Osteocyte (in vitro differentiated cells): ENCODE data around the gene KLHL18. TPM values are rescaled to one million over a fixed set of nuclear protein-coding genes. Genes with fewer than 3 reads are reported as not detected.

Experiments used
- DNase-seq: peaks from one replicate; pipeline ENCODE4 v3.0.0; 2021; ENCODE audit warnings: mixed read lengths; ENCODE audit not compliant: unreplicated experiment; ENCODE audit errors: extremely low spot score
- H3K27ac Mint-ChIP-seq: one replicate; pipeline ENCODE4 v1.8.0; 2021; ENCODE audit warnings: mild to moderate bottlenecking, mixed read lengths; ENCODE audit not compliant: unreplicated experiment
- H3K27me3 Mint-ChIP-seq: one replicate; pipeline ENCODE4 v1.8.0; 2021; ENCODE audit warnings: mixed read lengths; ENCODE audit not compliant: unreplicated experiment
- H3K36me3 Mint-ChIP-seq: one replicate; pipeline ENCODE4 v1.8.0; 2021; ENCODE audit warnings: mixed read lengths; ENCODE audit not compliant: unreplicated experiment
- H3K4me1 Mint-ChIP-seq: one replicate; pipeline ENCODE4 v1.8.0; 2021; ENCODE audit warnings: mixed read lengths; ENCODE audit not compliant: unreplicated experiment
- H3K4me3 Mint-ChIP-seq: one replicate; pipeline ENCODE4 v1.8.0; 2021; ENCODE audit warnings: mild to moderate bottlenecking, moderate library complexity, mixed read lengths; ENCODE audit not compliant: unreplicated experiment
- H3K9me3 Mint-ChIP-seq: one replicate; pipeline ENCODE4 v1.8.0; 2021; ENCODE audit warnings: mixed read lengths; ENCODE audit not compliant: unreplicated experiment
- total RNA-seq: library from RNA; stranded (reverse); gene quantifications from 2 replicates; pipeline ENCODE4 v1.2.1, GENCODE V29; 2021
- TF ChIP-seq, protein P1 (sequence below): fragments of 200-600 bp; sonication (generic); IDR thresholded peaks from 2 replicates; pipeline ENCODE4 v1.5.0; 2021; ENCODE audit warnings: antibody characterized with exemption, mild to moderate bottlenecking, moderate library complexity

The KLHL18 gene
- total RNA-seq, 1 donor from 2014 or later, result 29.1 TPM

- H3K4me3 Mint-ChIP-seq, result no peak overlapping the region
- no peaks in the 10 kb centered on the region for H3K9me3 Mint-ChIP-seq
- H3K4me1 Mint-ChIP-seq, result no peaks in the 10 kb centered on the region
- H3K36me3 Mint-ChIP-seq, result no peaks in the 10 kb centered on the region
- TF ChIP-seq, protein P1, sequence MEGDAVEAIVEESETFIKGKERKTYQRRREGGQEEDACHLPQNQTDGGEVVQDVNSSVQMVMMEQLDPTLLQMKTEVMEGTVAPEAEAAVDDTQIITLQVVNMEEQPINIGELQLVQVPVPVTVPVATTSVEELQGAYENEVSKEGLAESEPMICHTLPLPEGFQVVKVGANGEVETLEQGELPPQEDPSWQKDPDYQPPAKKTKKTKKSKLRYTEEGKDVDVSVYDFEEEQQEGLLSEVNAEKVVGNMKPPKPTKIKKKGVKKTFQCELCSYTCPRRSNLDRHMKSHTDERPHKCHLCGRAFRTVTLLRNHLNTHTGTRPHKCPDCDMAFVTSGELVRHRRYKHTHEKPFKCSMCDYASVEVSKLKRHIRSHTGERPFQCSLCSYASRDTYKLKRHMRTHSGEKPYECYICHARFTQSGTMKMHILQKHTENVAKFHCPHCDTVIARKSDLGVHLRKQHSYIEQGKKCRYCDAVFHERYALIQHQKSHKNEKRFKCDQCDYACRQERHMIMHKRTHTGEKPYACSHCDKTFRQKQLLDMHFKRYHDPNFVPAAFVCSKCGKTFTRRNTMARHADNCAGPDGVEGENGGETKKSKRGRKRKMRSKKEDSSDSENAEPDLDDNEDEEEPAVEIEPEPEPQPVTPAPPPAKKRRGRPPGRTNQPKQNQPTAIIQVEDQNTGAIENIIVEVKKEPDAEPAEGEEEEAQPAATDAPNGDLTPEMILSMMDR, result peak; percentile 60
- peaks cover 8% of the 10 kb centered on the region for H3K27me3 Mint-ChIP-seq
- DNase-seq, result no peak
- H3K27ac Mint-ChIP-seq, result no peak overlapping the region
Observed at GRCh38 chr3:47370887-47371697, 88.3 kb downstream of the KLHL18 start.

DNA sequence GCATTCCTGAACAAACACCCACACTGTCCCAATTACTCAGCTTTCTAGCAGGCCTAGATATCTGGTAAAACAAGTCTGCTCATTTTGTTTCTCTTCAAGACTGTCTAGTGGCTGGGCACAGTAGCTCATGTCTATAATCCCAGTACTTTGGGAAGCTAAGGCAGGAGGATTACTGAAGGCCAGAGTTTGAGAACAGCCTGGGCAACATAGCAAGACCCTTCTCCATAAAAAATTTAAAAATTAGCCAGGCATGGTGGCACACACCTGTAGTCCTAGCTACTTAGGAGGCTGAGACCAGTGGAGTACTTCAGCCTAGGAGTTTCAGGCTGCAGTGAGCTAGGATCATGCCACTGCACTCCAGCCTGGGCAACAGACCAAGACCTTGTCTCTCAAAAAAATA lies 91.8 kb downstream of the KLHL18 start:
- H3K9me3 Mint-ChIP-seq, result no peaks in the 10 kb centered on the region
- TF ChIP-seq, protein P1, result no peak
- H3K27ac Mint-ChIP-seq, result no peak overlapping the region
- no peak overlapping the region for H3K4me3 Mint-ChIP-seq
- peaks cover 7% of the 10 kb centered on the region for H3K4me1 Mint-ChIP-seq
- peaks cover 5% of the 10 kb centered on the region for H3K27me3 Mint-ChIP-seq
- no peaks in the 10 kb centered on the region for H3K36me3 Mint-ChIP-seq
- no peak for DNase-seq

- Mint-ChIP-seq H3K36me3 (peaks cover 3% of the 10 kb centered on the region), H3K9me3 (no peaks in the 10 kb centered on the region), H3K27me3 (peaks cover 5% of the 10 kb centered on the region), H3K4me1 (peaks cover 19% of the 10 kb centered on the region), H3K4me3 (no peak overlapping the region), H3K27ac (no peak overlapping the region)
- TF ChIP-seq, protein P1, result no peak
- DNase-seq, result no peak
Observed at GRCh38 chr3:47376393-47376792, 93.6 kb downstream of the KLHL18 start.

DNA sequence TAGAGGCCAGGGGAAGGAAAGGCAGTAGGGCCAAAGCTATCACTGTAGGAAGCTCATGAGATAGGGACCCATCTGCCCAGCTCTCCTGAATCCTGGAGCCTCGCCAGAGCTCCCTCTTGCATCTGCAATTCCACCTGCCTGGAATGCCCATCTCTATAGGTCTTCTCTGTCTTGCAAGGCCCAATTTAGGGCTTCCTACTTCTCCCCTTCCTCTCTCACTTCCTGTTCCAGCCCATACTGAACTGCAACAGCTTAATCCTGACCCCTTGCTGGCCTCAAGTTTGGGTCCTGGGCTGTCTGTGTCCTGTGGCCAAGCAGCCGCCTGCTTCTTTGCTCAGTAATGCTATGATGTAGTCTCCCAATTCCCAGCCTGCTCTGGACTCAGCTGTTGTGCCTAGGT lies 94.4 kb downstream of the KLHL18 start:
- H3K4me1 Mint-ChIP-seq, result peaks cover 25% of the 10 kb centered on the region
- H3K27me3 Mint-ChIP-seq, result peaks cover 5% of the 10 kb centered on the region
- H3K4me3 Mint-ChIP-seq, result no peak overlapping the region
- DNase-seq, result no peak
- H3K36me3 Mint-ChIP-seq, result peaks cover 3% of the 10 kb centered on the region
- H3K27ac Mint-ChIP-seq, result no peak overlapping the region
- TF ChIP-seq, protein P1, result no peak
- H3K9me3 Mint-ChIP-seq, result no peaks in the 10 kb centered on the region

DNA sequence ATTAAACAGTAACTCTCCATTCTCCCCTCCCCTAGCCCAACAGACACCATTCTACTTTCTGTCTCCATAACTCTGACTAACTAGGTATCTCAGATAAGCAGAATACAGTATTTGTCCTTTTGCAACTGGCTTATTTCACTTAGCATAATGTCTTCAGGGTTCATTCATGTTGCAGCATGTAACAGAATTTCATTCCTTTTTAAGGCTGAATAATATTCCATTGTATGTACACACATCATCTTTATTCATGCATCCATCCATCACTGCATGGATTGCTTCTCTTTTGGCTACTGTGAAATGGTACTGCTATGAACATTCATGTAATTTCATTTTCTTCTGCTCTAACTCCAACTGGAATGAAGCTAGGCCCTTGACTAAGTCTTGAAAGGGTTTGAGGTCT lies 96.1 kb downstream of the KLHL18 start:
- H3K27ac Mint-ChIP-seq, result peak overlapping the region; percentile 100
- H3K4me3 Mint-ChIP-seq, result no peak overlapping the region
- peaks cover 7% of the 10 kb centered on the region for H3K36me3 Mint-ChIP-seq
- DNase-seq, result no peak
- H3K9me3 Mint-ChIP-seq, result no peaks in the 10 kb centered on the region
- H3K4me1 Mint-ChIP-seq, result peaks cover 34% of the 10 kb centered on the region
- no peaks in the 10 kb centered on the region for H3K27me3 Mint-ChIP-seq
- TF ChIP-seq, protein P1, result no peak
